ENCODE results near the gene SOX13. TPM values are rescaled to one million over a fixed set of nuclear protein-coding genes. Genes with fewer than 3 reads are reported as not detected.

SOX13 gene
- total RNA-seq, 1 experiment from 2014 or later, result 35.6 TPM

DNA sequence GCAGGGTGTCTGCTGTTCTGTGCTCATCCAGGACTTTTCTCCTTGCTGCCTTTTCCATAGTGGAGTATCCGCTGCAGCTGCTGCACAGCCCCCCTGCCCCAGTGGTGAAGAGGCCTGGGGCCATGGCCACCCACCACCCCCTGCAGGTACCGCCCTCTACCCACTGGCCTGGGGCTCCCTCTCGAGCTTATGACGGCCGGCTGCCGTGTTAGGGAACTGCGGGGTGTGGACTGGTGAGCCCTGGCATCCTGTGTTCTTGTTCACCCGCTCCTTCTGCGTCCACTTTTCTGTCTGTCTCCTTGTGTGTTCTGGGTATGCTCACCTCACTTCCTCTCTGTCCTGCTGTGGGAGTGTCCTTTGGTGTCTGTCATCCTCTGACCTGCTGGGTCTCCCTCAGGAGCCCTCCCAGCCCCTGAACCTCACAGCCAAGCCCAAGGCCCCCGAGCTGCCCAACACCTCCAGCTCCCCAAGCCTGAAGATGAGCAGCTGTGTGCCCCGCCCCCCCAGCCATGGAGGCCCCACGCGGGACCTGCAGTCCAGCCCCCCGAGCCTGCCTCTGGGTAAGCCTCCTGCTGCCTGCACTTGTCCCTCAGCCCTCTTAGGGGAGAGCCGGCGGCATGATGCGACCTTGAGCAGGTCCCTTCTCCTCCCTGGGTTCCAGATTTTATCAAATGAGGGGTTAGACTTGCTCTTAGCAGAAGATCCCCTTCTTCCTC is 49.1 kb downstream of the SOX13 start:
- no peak overlapping the region for H3K27ac ChIP-seq (ENCODE audit: low read depth, low read length)
- H2AFZ ChIP-seq (ENCODE audit: low read depth, low read length, poor library complexity, severe bottlenecking), result no peak overlapping the region
- no peak for ATAC-seq
- H4K20me1 ChIP-seq (ENCODE audit: insufficient read depth), result no peaks in the 10 kb centered on the region
- H3K27me3 ChIP-seq (ENCODE audit: insufficient read depth, low read length), result no peaks in the 10 kb centered on the region
- H3K4me2 ChIP-seq (ENCODE audit: low read length), result no peak overlapping the region
- ChIA-PET POLR2A (no interaction called here), CTCF (no interaction called here), RAD21 (ENCODE audit: low non-redundant PET in 1 of 2, low total read pairs in 2 of 2, uncharacterized antibody in 2 of 2, unreplicated experiment in 2 of 2) (no interaction called here)
- H3K4me1 ChIP-seq (ENCODE audit: control insufficient read depth in 1 of 2, insufficient read depth in 2 of 2, low read length in 2 of 2), result no peaks in the 10 kb centered on the region
- DNase-seq (ENCODE audit: low read depth, low spot score), result no peak
- no peaks in the 10 kb centered on the region for H3K79me2 ChIP-seq (ENCODE audit: insufficient read depth, low read length)
- no peaks in the 10 kb centered on the region; a peak in 1 of 4 replicates for H3K36me3 ChIP-seq (ENCODE audit: control insufficient read depth in 1 of 2, insufficient read depth in 2 of 2, low read length in 2 of 2)
- no peaks in the 10 kb centered on the region for H3K9me2 ChIP-seq (ENCODE audit: insufficient read depth)
- no peaks in the 10 kb centered on the region for H3K9me3 ChIP-seq (ENCODE audit: control insufficient read depth in 1 of 2, insufficient read depth in 1 of 2, low read depth in 1 of 2, low read length in 2 of 2)
- BruUV-seq (replicated peaks), result no TSS peak
- intact Hi-C loops (cut with micrococcal nuclease), result no loop called here
- H3K4me3 ChIP-seq (replicated peaks in 1 of 2; ENCODE audit: low read depth in 1 of 2, low read length in 2 of 2), result no peak overlapping the region
- no peak for TF ChIP-seq ZFX (IDR thresholded peaks at IDR 0.05)
- no peak for TF ChIP-seq YY1 (IDR thresholded peaks at IDR 0.05; ENCODE audit: extremely low read depth, insufficient replicate concordance, low read depth, low read length)
- TF ChIP-seq REST (IDR thresholded peaks at IDR 0.05; ENCODE audit: low read depth), result no peak
- TF ChIP-seq EZH2 (IDR thresholded peaks at IDR 0.05), result no peak
- TF ChIP-seq TCF7L2 (IDR thresholded peaks at IDR 0.05; ENCODE audit: borderline replicate concordance, extremely low read depth, insufficient read depth, insufficient read length), result no peak
- TF ChIP-seq EZH2phosphoT487 (IDR thresholded peaks at IDR 0.05; ENCODE audit: borderline replicate concordance), result no peak
- TF ChIP-seq, protein P1, sequence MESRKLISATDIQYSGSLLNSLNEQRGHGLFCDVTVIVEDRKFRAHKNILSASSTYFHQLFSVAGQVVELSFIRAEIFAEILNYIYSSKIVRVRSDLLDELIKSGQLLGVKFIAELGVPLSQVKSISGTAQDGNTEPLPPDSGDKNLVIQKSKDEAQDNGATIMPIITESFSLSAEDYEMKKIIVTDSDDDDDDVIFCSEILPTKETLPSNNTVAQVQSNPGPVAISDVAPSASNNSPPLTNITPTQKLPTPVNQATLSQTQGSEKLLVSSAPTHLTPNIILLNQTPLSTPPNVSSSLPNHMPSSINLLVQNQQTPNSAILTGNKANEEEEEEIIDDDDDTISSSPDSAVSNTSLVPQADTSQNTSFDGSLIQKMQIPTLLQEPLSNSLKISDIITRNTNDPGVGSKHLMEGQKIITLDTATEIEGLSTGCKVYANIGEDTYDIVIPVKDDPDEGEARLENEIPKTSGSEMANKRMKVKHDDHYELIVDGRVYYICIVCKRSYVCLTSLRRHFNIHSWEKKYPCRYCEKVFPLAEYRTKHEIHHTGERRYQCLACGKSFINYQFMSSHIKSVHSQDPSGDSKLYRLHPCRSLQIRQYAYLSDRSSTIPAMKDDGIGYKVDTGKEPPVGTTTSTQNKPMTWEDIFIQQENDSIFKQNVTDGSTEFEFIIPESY (IDR thresholded peaks at IDR 0.05; ENCODE audit: extremely low read depth, insufficient replicate concordance, low read length), result no peak
- no peak for TF ChIP-seq ELF1 (IDR thresholded peaks at IDR 0.05; ENCODE audit: borderline replicate concordance, low read depth)
- no peak for TF ChIP-seq FOSL1 (IDR thresholded peaks at IDR 0.05; ENCODE audit: low read depth)
- TF ChIP-seq, protein P2, sequence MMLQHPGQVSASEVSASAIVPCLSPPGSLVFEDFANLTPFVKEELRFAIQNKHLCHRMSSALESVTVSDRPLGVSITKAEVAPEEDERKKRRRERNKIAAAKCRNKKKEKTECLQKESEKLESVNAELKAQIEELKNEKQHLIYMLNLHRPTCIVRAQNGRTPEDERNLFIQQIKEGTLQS (IDR thresholded peaks at IDR 0.05), result no peak
- no peak for TF ChIP-seq CTCF (IDR thresholded peaks at IDR 0.05 in 2 of 3, conservative IDR thresholded peaks at IDR 0.05 in 1 of 3; ENCODE audit: borderline replicate concordance in 1 of 3, insufficient read depth in 1 of 3, low read depth in 2 of 3, low read length in 2 of 3)
- no peak for TF ChIP-seq CBX3 (IDR thresholded peaks at IDR 0.05; ENCODE audit: low read depth)
- TF ChIP-seq EGR1 (IDR thresholded peaks at IDR 0.05; ENCODE audit: low read depth), result no peak
- TF ChIP-seq POLR2A (IDR thresholded peaks at IDR 0.05; ENCODE audit: borderline replicate concordance, extremely low read depth, insufficient read depth, insufficient read length), result no peak
- TF ChIP-seq SP1 (IDR thresholded peaks at IDR 0.05; ENCODE audit: low read depth), result no peak
- TF ChIP-seq CEBPB (IDR thresholded peaks at IDR 0.05; ENCODE audit: low read depth), result no peak
- TF ChIP-seq RAD21 (IDR thresholded peaks at IDR 0.05; ENCODE audit: low read depth), result no peak
- TF ChIP-seq SRF (IDR thresholded peaks at IDR 0.05; ENCODE audit: low read depth), result no peak
- no peak for TF ChIP-seq ZNF274 (IDR thresholded peaks at IDR 0.05; ENCODE audit: low read depth, low read length)
- H3K9ac ChIP-seq (ENCODE audit: low read length), result no peak overlapping the region
